ENCODE results near the gene CYP4F11. TPM values are rescaled to one million over a fixed set of nuclear protein-coding genes. Genes with fewer than 3 reads are reported as not detected.

CYP4F11 gene
- total RNA-seq, 1 experiment from 2014 or later: not detected

DNA sequence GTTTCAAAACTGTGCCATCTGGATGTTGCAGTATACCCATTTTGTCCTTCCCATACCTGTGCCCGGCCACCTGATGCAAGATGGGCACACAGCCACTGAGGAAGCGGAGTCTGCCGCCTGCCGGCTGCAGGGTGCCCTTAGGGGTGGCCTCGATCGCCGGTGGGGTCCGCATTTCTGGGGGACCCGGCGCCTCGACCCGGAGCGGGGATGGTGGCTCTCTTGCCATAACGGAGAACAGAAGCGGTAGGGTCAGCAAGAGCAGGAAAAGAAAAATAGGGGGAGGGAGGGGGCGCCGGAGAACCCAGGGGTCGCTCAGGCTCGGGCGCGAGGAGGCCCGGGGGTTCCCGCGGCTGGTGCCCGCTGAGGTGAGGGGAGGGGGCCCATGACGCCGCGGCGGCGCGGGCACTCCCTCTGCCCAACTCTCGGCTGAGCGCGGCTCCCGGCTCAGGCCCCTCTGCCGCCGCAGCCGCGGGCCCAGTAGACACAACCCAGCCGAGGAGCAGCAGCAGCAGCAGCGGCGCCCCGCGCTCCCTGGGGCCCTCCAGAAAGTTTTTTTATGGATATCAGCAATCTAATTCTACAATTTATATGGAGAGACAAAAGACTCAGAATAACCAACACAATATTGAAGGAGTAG is 22.6 kb downstream of the CYP4F11 start:
- DNase-seq: no peak
- H3T11ph ChIP-seq (ENCODE audit: low read length): no peak overlapping the region
- H3K4me2 ChIP-seq (ENCODE audit: insufficient read depth, insufficient read length, low read length): no peak overlapping the region
- H3K27ac Mint-ChIP-seq: no peak overlapping the region
- H4K8ac ChIP-seq (replicated peaks; ENCODE audit: insufficient read length, low read depth, low read length): no peak overlapping the region
- H2AK5ac ChIP-seq (ENCODE audit: insufficient read length, low read length): no peak overlapping the region
- no peaks in the 10 kb centered on the region for H3K4me1 Mint-ChIP-seq
- no peak overlapping the region for H3K56ac ChIP-seq (ENCODE audit: insufficient read length, low read depth, low read length)
- H4K5ac ChIP-seq (ENCODE audit: insufficient read length, low read depth, low read length): no peak overlapping the region
- H3K9me3 ChIP-seq (ENCODE audit: control insufficient read depth, low read depth, low read length): peaks cover 49% of the 10 kb centered on the region
- peaks cover 3% of the 10 kb centered on the region; the same call in 1 of the 2 replicates for H3K27me3 Mint-ChIP-seq (ENCODE audit: low read depth)
- no peak overlapping the region for H3K14ac ChIP-seq (ENCODE audit: insufficient read depth, low read length)
- H2BK12ac ChIP-seq (ENCODE audit: insufficient read length, low read depth, low read length): no peak overlapping the region
- H2BK20ac ChIP-seq (ENCODE audit: low read depth, low read length, poor library complexity, severe bottlenecking): no peak overlapping the region
- no peaks in the 10 kb centered on the region for H3K4me1 ChIP-seq (ENCODE audit: insufficient read depth, low read length)
- H3K27me3 ChIP-seq (ENCODE audit: insufficient read depth, low read length): no peaks in the 10 kb centered on the region
- WGBS (ENCODE audit: extremely low coverage, insufficient read length, low lambda C conversion rate): no CpG with 5 or more reads among the region's 44 CpGs
- no peak overlapping the region for H2BK15ac ChIP-seq (ENCODE audit: low read depth, low read length)
- H3K27ac ChIP-seq (ENCODE audit: insufficient read length, low read depth, low read length): no peak overlapping the region
- H2AFZ ChIP-seq (ENCODE audit: low read length): no peak overlapping the region
- H4K20me1 ChIP-seq (ENCODE audit: control insufficient read depth, insufficient read depth, insufficient read length): no peaks in the 10 kb centered on the region
- H3K79me1 ChIP-seq (ENCODE audit: insufficient read depth, low read depth, low read length, poor library complexity, severe bottlenecking): no peaks in the 10 kb centered on the region
- H3K4ac ChIP-seq (ENCODE audit: low read depth, low read length): no peak overlapping the region
- H2BK120ac ChIP-seq (ENCODE audit: low read depth, low read length, poor library complexity, severe bottlenecking): no peak overlapping the region
- peaks cover 0 to 23% (median 4%) of the 10 kb centered on the region in 3 experiments; a peak in 5 of 7 replicates for H3K36me3 Mint-ChIP-seq (ENCODE audit: insufficient read depth in 1 of 3, low read depth in 3 of 3)
- H3K18ac ChIP-seq (ENCODE audit: insufficient read length, low read depth, low read length): no peak overlapping the region
- H3K4me3 Mint-ChIP-seq: no peak overlapping the region
- no peak overlapping the region for H2BK5ac ChIP-seq (ENCODE audit: insufficient read length, low read length)
- H4K91ac ChIP-seq (ENCODE audit: insufficient read length, low read depth, low read length): no peak overlapping the region
- TF ChIP-seq CTCF (conservative IDR thresholded peaks at IDR 0.05): no peak
- peaks cover 79 to 83% of the 10 kb centered on the region in 2 experiments for H3K9me3 Mint-ChIP-seq
- H3K9ac ChIP-seq (ENCODE audit: extremely low read depth, insufficient read length, low read length): no peak overlapping the region
- no peaks in the 10 kb centered on the region for H3K23me2 ChIP-seq (ENCODE audit: insufficient read length, low read depth, low read length, poor library complexity, severe bottlenecking)
- H3K23ac ChIP-seq (ENCODE audit: insufficient read length, low read depth, low read length): no peak overlapping the region
- no peaks in the 10 kb centered on the region for H3K79me2 ChIP-seq (ENCODE audit: insufficient read depth, low read length)
